H1 (cell line): ENCODE measurements around the gene SLC12A7. TPM values are rescaled to one million over a fixed set of nuclear protein-coding genes. Genes with fewer than 3 reads are reported as not detected.

ENCODE experiments used
- CTCF ChIA-PET: fragments of 300-600 bp; sonication (Branson Sonifier 250); formaldehyde crosslinking; loops from one replicate; lab custom pipeline; 2021; ENCODE audit not compliant: partially characterized antibody; lab: Charles Lee
- POLR2A ChIA-PET: fragments of 300-600 bp; sonication (Branson Sonifier 250); formaldehyde crosslinking; loops from one replicate; lab custom pipeline; 2021; ENCODE audit warnings: inconsistent platforms; ENCODE audit not compliant: partially characterized antibody; lab: Charles Lee
- DNase-seq, 2 experiments: peaks; one replicate each; pipeline versions ENCODE4 v3.0.0 to v3.0.0-alpha.2; 2010 to 2022; ENCODE audit warnings: low spot score in 2 of 2, low read depth in 1 of 2, mixed read lengths in 1 of 2
- FAIRE-seq: peaks from 2 replicates; lab custom pipeline; 2011; peaks lifted over from hg19 to GRCh38; lab: Jason Lieb, UNC
- H2AFZ ChIP-seq: 2 replicates; pipeline ENCODE4 v1.8.1; 2012; ENCODE audit warnings: low read length, inconsistent platforms
- H2AK5ac ChIP-seq: 2 replicates; pipeline ENCODE4 v1.6.1; 2013; ENCODE audit warnings: low read depth, low read length
- H2BK120ac ChIP-seq: replicated peaks from 2 replicates; pipeline ENCODE3; 2013; ENCODE audit warnings: low read depth, low read length, inconsistent platforms
- H2BK12ac ChIP-seq: 2 replicates; pipeline ENCODE4 v1.6.1; 2013; ENCODE audit warnings: low read depth, low read length
- H2BK15ac ChIP-seq: 2 replicates; pipeline ENCODE4 v1.6.1; 2013; ENCODE audit warnings: low read length
- H2BK20ac ChIP-seq: 2 replicates; pipeline ENCODE4 v1.6.1; 2013; ENCODE audit warnings: low read length
- H2BK5ac ChIP-seq: 2 replicates; pipeline ENCODE4 v1.6.1; 2013; ENCODE audit warnings: low read depth, low read length
- H3K14ac ChIP-seq: 2 replicates; pipeline ENCODE4 v1.6.1; 2013; ENCODE audit warnings: inconsistent platforms; ENCODE audit not compliant: insufficient read length
- H3K18ac ChIP-seq: 2 replicates; pipeline ENCODE4 v1.6.1; 2013; ENCODE audit warnings: low read length; ENCODE audit errors: extremely low read depth
- H3K23ac ChIP-seq: 2 replicates; pipeline ENCODE4 v1.6.1; 2013; ENCODE audit warnings: inconsistent platforms; ENCODE audit not compliant: insufficient read length
- H3K23me2 ChIP-seq: 2 replicates; pipeline ENCODE4 v1.6.1; 2013; ENCODE audit warnings: low read depth, low read length
- H3K27ac ChIP-seq: 2 replicates; pipeline ENCODE4 v1.6.1; 2011; ENCODE audit warnings: low read depth, low read length, inconsistent platforms
- H3K27me3 ChIP-seq, 4 experiments: replicated peaks in 1 of 4; 1 replicate in 1 of 4; 2 replicates in 3 of 4; pipeline versions ENCODE4 v1.6.1 to v1.8.1; 2011 to 2013; ENCODE audit warnings: low read length in 3 of 4, mild to moderate bottlenecking in 3 of 4, inconsistent platforms in 2 of 4, mixed read lengths in 2 of 4, moderate library complexity in 1 of 4; ENCODE audit not compliant: control insufficient read depth in 3 of 4, insufficient read depth in 3 of 4; ENCODE audit errors: extremely low read depth in 1 of 4
- H3K36me3 ChIP-seq, 4 experiments: 2 replicates each; pipeline versions ENCODE4 v1.6.1 to v1.8.1; 2011 to 2013; ENCODE audit warnings: mild to moderate bottlenecking in 4 of 4, low read length in 3 of 4, moderate library complexity in 2 of 4, control low read depth in 1 of 4, inconsistent platforms in 1 of 4; ENCODE audit not compliant: insufficient read depth in 4 of 4, control insufficient read depth in 2 of 4
- H3K4ac ChIP-seq: replicated peaks from 2 replicates; pipeline ENCODE3; 2013; ENCODE audit warnings: low read length, low read depth, mixed read lengths, inconsistent platforms; ENCODE audit not compliant: insufficient read length
- H3K4me1 ChIP-seq, 4 experiments: replicated peaks in 1 of 4; 1 replicate in 1 of 4; 2 replicates in 3 of 4; pipeline versions ENCODE4 v1.6.1 to v1.8.1; 2011 to 2013; ENCODE audit warnings: low read length in 3 of 4, inconsistent platforms in 2 of 4, mixed read lengths in 1 of 4; ENCODE audit not compliant: insufficient read depth in 4 of 4, control insufficient read depth in 3 of 4
- H3K4me2 ChIP-seq, 2 experiments: 2 replicates each; pipeline versions ENCODE4 v1.6.1 to v1.8.1; 2011 to 2013; ENCODE audit warnings: low read depth in 2 of 2, low read length in 2 of 2, control low read depth in 1 of 2, inconsistent platforms in 1 of 2, mild to moderate bottlenecking in 1 of 2; ENCODE audit not compliant: insufficient read depth in 1 of 2
- H3K4me3 ChIP-seq, 4 experiments: fragments of 200-600, 300-600 bp in 1 of 4; sonication (generic), shearing (Covaris generic), sonication (Bioruptor Twin) in 1 of 4; 2 replicates each; pipeline versions ENCODE4 v1.5.1 to v1.8.1; 2011 to 2016; ENCODE audit warnings: low read length in 4 of 4, low read depth in 3 of 4, control low read depth in 2 of 4, inconsistent platforms in 2 of 4, mild to moderate bottlenecking in 2 of 4, mixed read lengths in 1 of 4, moderate library complexity in 1 of 4; ENCODE audit not compliant: insufficient read depth in 2 of 4; ENCODE audit errors: extremely low read depth in 1 of 4
- H3K56ac ChIP-seq: replicated peaks from 2 replicates; pipeline ENCODE3; 2013; ENCODE audit warnings: low read depth, mild to moderate bottlenecking, mixed read lengths, low read length, inconsistent platforms; ENCODE audit not compliant: insufficient read length
- H3K79me1 ChIP-seq: 2 replicates; pipeline ENCODE4 v1.6.1; 2013; ENCODE audit warnings: low read depth, low read length, control low read depth
- H3K79me2 ChIP-seq, 2 experiments: 2 replicates each; pipeline versions ENCODE4 v1.6.1 to v1.8.1; 2012 to 2013; ENCODE audit warnings: low read length in 2 of 2, mild to moderate bottlenecking in 2 of 2, inconsistent platforms in 1 of 2; ENCODE audit not compliant: insufficient read depth in 2 of 2, control insufficient read depth in 1 of 2
- H3K9ac ChIP-seq, 4 experiments: replicated peaks in 1 of 4; 1 replicate in 1 of 4; 2 replicates in 3 of 4; pipeline versions ENCODE4 v1.6.1 to v1.8.1; 2011 to 2013; ENCODE audit warnings: low read depth in 3 of 4, low read length in 3 of 4, control low read depth in 2 of 4, mild to moderate bottlenecking in 2 of 4, moderate library complexity in 2 of 4, inconsistent platforms in 1 of 4; ENCODE audit errors: extremely low read depth in 1 of 4
- H3K9me3 ChIP-seq, 2 experiments: 2 replicates each; pipeline versions ENCODE4 v1.6.1 to v1.8.1; 2012 to 2013; ENCODE audit warnings: mild to moderate bottlenecking in 2 of 2, moderate library complexity in 2 of 2, control low read depth in 1 of 2, inconsistent platforms in 1 of 2, low read depth in 1 of 2, low read length in 1 of 2, mixed read lengths in 1 of 2; ENCODE audit not compliant: insufficient read depth in 2 of 2
- H4K20me1 ChIP-seq, 2 experiments: replicated peaks in 1 of 2; 2 replicates each; pipeline versions ENCODE3 to v1.8.1; 2011 to 2013; ENCODE audit warnings: inconsistent platforms in 2 of 2, low read length in 2 of 2, mild to moderate bottlenecking in 1 of 2; ENCODE audit not compliant: insufficient read depth in 2 of 2, control insufficient read depth in 1 of 2
- H4K5ac ChIP-seq: 2 replicates; pipeline ENCODE4 v1.6.1; 2013; ENCODE audit warnings: low read length, low read depth, mixed read lengths, inconsistent platforms; ENCODE audit not compliant: insufficient read length
- H4K8ac ChIP-seq: 2 replicates; pipeline ENCODE4 v1.8.0; 2013; ENCODE audit warnings: mild to moderate bottlenecking, moderate library complexity, low read length, inconsistent platforms; ENCODE audit not compliant: insufficient read depth; ENCODE audit errors: extremely low read depth
- H4K91ac ChIP-seq: replicated peaks from 2 replicates; pipeline ENCODE3; 2013; ENCODE audit warnings: low read length, mixed read lengths, inconsistent platforms; ENCODE audit not compliant: insufficient read length
- EP300 ChIP-seq, 2 experiments: IDR thresholded peaks; 1 replicate in 1 of 2; 2 replicates in 1 of 2; pipeline ENCODE4 v1.6.1; 2011 to 2012; ENCODE audit warnings: low read depth in 2 of 2, low read length in 2 of 2, mild to moderate bottlenecking in 2 of 2, borderline replicate concordance in 1 of 2, inconsistent platforms in 1 of 2, moderate library complexity in 1 of 2
- EZH2 ChIP-seq: fragments of 200-600 bp; sonication (generic); IDR thresholded peaks from 2 replicates; pipeline ENCODE4 v1.7.1; 2012; ENCODE audit warnings: low read depth, mild to moderate bottlenecking, moderate library complexity, low read length, inconsistent platforms; ENCODE audit not compliant: severe bottlenecking
- GABPA ChIP-seq: IDR thresholded peaks from 2 replicates; pipeline ENCODE4 v1.6.1; 2011; ENCODE audit warnings: mild to moderate bottlenecking, low read length, moderate library complexity, borderline replicate concordance; ENCODE audit not compliant: insufficient read depth
- RFX5 ChIP-seq: IDR thresholded peaks from 2 replicates; pipeline ENCODE4 v1.6.1; 2011; ENCODE audit warnings: low read depth, low read length, improper control_type of control experiment, borderline replicate concordance
- SRF ChIP-seq: IDR thresholded peaks from 2 replicates; pipeline ENCODE4 v1.6.1; 2011; ENCODE audit warnings: mild to moderate bottlenecking, low read depth, low read length, moderate library complexity
- WGBS, 2 experiments: shearing (Covaris generic) in 1 of 2; methylation state at CpG; one replicate each; pipeline versions ENCODE4 v1.1.6 to v1.1.7; 2013 to 2015; ENCODE audit warnings: low lambda C conversion rate in 2 of 2, mixed read lengths in 2 of 2, inconsistent platforms in 1 of 2, low coverage in 1 of 2, missing lambda C conversion rate in 1 of 2; ENCODE audit not compliant: insufficient replicate concordance in 2 of 2, insufficient coverage in 1 of 2, insufficient read length in 1 of 2; ENCODE audit errors: extremely low coverage in 1 of 2, missing lambda C conversion rate in 1 of 2; 5-methylcytosine and 5-hydroxymethylcytosine counted together
- polyA plus RNA-seq, 7 experiments: library from polyadenylated mRNA; depleted of rRNA in 3 of 7; stranded (reverse) in 5 of 7; unstranded in 2 of 7; fragments of >200 nt in 5 of 7; fragments of 200-250 nt in 2 of 7; gene quantifications; 1 replicate in 5 of 7; 2 replicates in 1 of 7; 4 replicates in 1 of 7; pipeline versions ENCODE4 v1.2.1 to v1.2.3, GENCODE V29; 2011 to 2013; ENCODE audit warnings: missing spikeins in 2 of 7, mixed read lengths in 2 of 7
- total RNA-seq: library from RNA; stranded (reverse); fragmentation: NEBNext Ultra II Directional; extraction: Animal tissue kit (Norgen Biotek cat#: 25700); gene quantifications from 2 replicates; pipeline ENCODE4 v1.2.1, GENCODE V29; 2021

Gene SLC12A7
- total and polyA plus RNA-seq, 2 of the 8 experiments (the other 6 are each of a cell fraction or from before 2014, with no cell fraction given): 23.5 to 39.7 TPM

DNA sequence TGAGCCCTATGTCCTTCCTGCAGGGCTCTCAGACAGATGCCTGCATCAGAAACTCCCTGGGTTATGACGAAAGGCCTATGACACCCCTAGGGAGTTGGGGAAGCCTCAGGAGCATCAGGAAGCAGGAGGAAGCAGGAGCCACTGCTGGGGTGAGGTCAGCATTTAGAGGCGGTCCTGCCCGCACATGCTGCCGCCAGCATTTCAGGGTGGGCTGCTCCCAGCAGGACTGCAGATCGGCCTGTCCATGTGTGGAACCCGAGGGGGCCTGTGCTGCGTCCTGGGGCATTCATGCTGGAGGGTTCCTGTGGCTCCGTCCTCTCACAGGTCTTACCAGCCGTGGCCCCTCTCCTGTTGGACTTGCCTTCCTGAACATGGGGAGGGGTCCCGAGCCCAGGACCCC, 96.4 kb downstream of the SLC12A7 start:
- Histone ChIP-seq H2AFZ (no peak overlapping the region), H3K79me2 (no peaks in the 10 kb centered on the region), H2BK15ac (no peak overlapping the region), H4K91ac (no peak overlapping the region), H2AK5ac (no peak overlapping the region), H3K4me2 (no peak overlapping the region), H3K36me3 (no peaks in the 10 kb centered on the region), H3K27ac (no peak overlapping the region), H3K56ac (no peak overlapping the region), H3K14ac (no peak overlapping the region), H3K9ac (no peak overlapping the region), H4K20me1 (peaks cover 0 to 5% of the 10 kb centered on the region in 2 experiments), H3K4ac (no peak overlapping the region), H3K18ac (no peak overlapping the region; the same call in 1 of the 2 replicates), H3K9me3 (no peaks in the 10 kb centered on the region), H4K5ac (no peak overlapping the region), H2BK120ac (no peak overlapping the region), H3K27me3 (peaks cover 0 to 4% (median 1%) of the 10 kb centered on the region in 4 experiments; a peak in 4 of 7 replicates), H3K79me1 (no peaks in the 10 kb centered on the region), H3K23me2 (no peaks in the 10 kb centered on the region), H2BK20ac (no peak overlapping the region), H3K4me3 (no peak overlapping the region), H3K4me1 (peaks cover under 1 to 11% (median 5%) of the 10 kb centered on the region in 4 experiments; a peak in 6 of 7 replicates), H4K8ac (no peak overlapping the region), H3K23ac (no peak overlapping the region), H2BK5ac (no peak overlapping the region), H2BK12ac (no peak overlapping the region)
- TF ChIP-seq GABPA (no peak), SRF (no peak), RFX5 (no peak), EP300 (IDR thresholded peaks at IDR 0.05; ENCODE audit: borderline replicate concordance in 1 of 2, low read depth in 2 of 2, low read length in 2 of 2) (no peak), EZH2 (no peak)
- WGBS, 2 experiments: 92% methylated on average over 9 of the region's 10 CpGs; no CpG with 5 or more reads in 1 of the 2 experiments
- FAIRE-seq: no peak
- DNase-seq: no peak
- ChIA-PET CTCF (interaction anchor here (0.5 to 4.0 kb wide), 7 partner anchors 9 to 563 kb away, joined by 3 to 24 read pairs (median 4); partner anchors contain the start of gene NKD2), POLR2A (no interaction called here)
